Neural cell (in vitro differentiated cells): ENCODE measurements around the gene NACC2. TPM values are rescaled to one million over a fixed set of nuclear protein-coding genes. Genes with fewer than 3 reads are reported as not detected.

Experiments used
- H2AFZ ChIP-seq: fragments of 200-600, 300-800 bp; sonication (generic), shearing (Covaris generic); 2 replicates; pipeline ENCODE4 v1.6.0; 2014; ENCODE audit warnings: low read depth, mild to moderate bottlenecking, antibody characterized with exemption, low read length, moderate library complexity
- H3F3A ChIP-seq: fragments of 200-600 bp; shearing (Covaris generic); 2 replicates; pipeline ENCODE4 v1.6.1; 2016; ENCODE audit warnings: mild to moderate bottlenecking, moderate library complexity, mixed read lengths, antibody characterized with exemption, low read length; ENCODE audit not compliant: insufficient read depth, poor library complexity, severe bottlenecking
- H3K27ac ChIP-seq: fragments of 200-600, 300-800 bp; sonication (generic), shearing (Covaris generic); 2 replicates; pipeline ENCODE4 v1.5.1; 2014; ENCODE audit warnings: mild to moderate bottlenecking, low read length, moderate library complexity
- H3K27me3 ChIP-seq: fragments of 300-800, 200-600 bp; sonication (generic), shearing (Covaris generic); 2 replicates; pipeline ENCODE4 v1.6.0; 2014; ENCODE audit warnings: mild to moderate bottlenecking, low read depth, low read length, moderate library complexity; ENCODE audit not compliant: insufficient read depth
- H3K36me3 ChIP-seq: fragments of 300-800, 200-600 bp; sonication (generic), shearing (Covaris generic); 2 replicates; pipeline ENCODE4 v1.5.1; 2014; ENCODE audit warnings: mild to moderate bottlenecking, antibody characterized with exemption, low read length, moderate library complexity; ENCODE audit not compliant: insufficient read depth
- H3K4me2 ChIP-seq: fragments of 300-800, 200-600 bp; sonication (generic), shearing (Covaris generic); 2 replicates; pipeline ENCODE4 v1.6.0; 2014; ENCODE audit warnings: mild to moderate bottlenecking, low read length
- H3K4me3 ChIP-seq: fragments of 300-800, 200-600 bp; sonication (generic), shearing (Covaris generic); 2 replicates; pipeline ENCODE4 v1.5.1; 2014; ENCODE audit warnings: mild to moderate bottlenecking, low read length, moderate library complexity
- H3K79me2 ChIP-seq: fragments of 200-600 bp; shearing (Covaris generic); replicated peaks from 2 replicates; pipeline ENCODE4 v1.6.0; 2014; ENCODE audit warnings: mild to moderate bottlenecking, low read length, moderate library complexity; ENCODE audit not compliant: insufficient read depth
- H3K9ac ChIP-seq: fragments of 300-800, 200-600 bp; sonication (generic), shearing (Covaris generic); 2 replicates; pipeline ENCODE4 v1.6.1; 2016; ENCODE audit warnings: mild to moderate bottlenecking, low read length, mixed read lengths
- H3K9me2 ChIP-seq: fragments of 200-600 bp; shearing (Covaris generic); 2 replicates; pipeline ENCODE4 v1.6.1; 2016; ENCODE audit warnings: mild to moderate bottlenecking, low read length, mixed read lengths; ENCODE audit not compliant: insufficient read depth
- H3K9me3 ChIP-seq: fragments of 200-600, 300-800 bp; sonication (generic), shearing (Covaris generic); 2 replicates; pipeline ENCODE4 v1.6.1; 2016; ENCODE audit warnings: mild to moderate bottlenecking, mixed run types, low read length, moderate library complexity, mixed read lengths
- H4K20me1 ChIP-seq: fragments of 200-600 bp; shearing (Covaris generic); 2 replicates; pipeline ENCODE4 v1.6.1; 2016; ENCODE audit warnings: mild to moderate bottlenecking, mixed run types; ENCODE audit not compliant: insufficient read depth
- CTCF ChIP-seq: fragments of 450-650 bp; IDR thresholded peaks from 2 replicates; pipeline ENCODE4 v1.5.1; 2014; ENCODE audit warnings: antibody characterized with exemption, mild to moderate bottlenecking, moderate library complexity; ENCODE audit not compliant: poor library complexity, severe bottlenecking
- EP300 ChIP-seq: fragments of 450-650 bp; conservative IDR thresholded peaks from 2 replicates; pipeline ENCODE4 v1.6.1; 2014; ENCODE audit warnings: antibody characterized with exemption, mild to moderate bottlenecking, moderate library complexity; ENCODE audit not compliant: poor library complexity, severe bottlenecking
- EZH2 ChIP-seq: fragments of 200-600, 300-800 bp; shearing (Covaris generic), sonication (generic); IDR thresholded peaks from 2 replicates; pipeline ENCODE4 v1.6.1; 2014; ENCODE audit warnings: antibody characterized with exemption, low read length, borderline replicate concordance, mild to moderate bottlenecking; ENCODE audit not compliant: insufficient read depth, poor library complexity, severe bottlenecking
- POLR2AphosphoS5 ChIP-seq: IDR thresholded peaks from 2 replicates; pipeline ENCODE4 v1.6.1; 2012
- RAD21 ChIP-seq: fragments of 450-650 bp; conservative IDR thresholded peaks from 2 replicates; pipeline ENCODE4 v1.6.1; 2014; ENCODE audit warnings: antibody characterized with exemption, mild to moderate bottlenecking, moderate library complexity
- REST ChIP-seq: IDR thresholded peaks from 2 replicates; pipeline ENCODE4 v1.6.1; 2012; ENCODE audit warnings: borderline replicate concordance
- polyA plus RNA-seq: library from polyadenylated mRNA; depleted of rRNA; stranded (reverse); fragments of >200 nt; gene quantifications from 2 replicates; pipeline ENCODE4 v1.2.3, GENCODE V29; 2014

Gene NACC2
- polyA plus RNA-seq, 1 donor from 2014 or later: 1.7 TPM

DNA sequence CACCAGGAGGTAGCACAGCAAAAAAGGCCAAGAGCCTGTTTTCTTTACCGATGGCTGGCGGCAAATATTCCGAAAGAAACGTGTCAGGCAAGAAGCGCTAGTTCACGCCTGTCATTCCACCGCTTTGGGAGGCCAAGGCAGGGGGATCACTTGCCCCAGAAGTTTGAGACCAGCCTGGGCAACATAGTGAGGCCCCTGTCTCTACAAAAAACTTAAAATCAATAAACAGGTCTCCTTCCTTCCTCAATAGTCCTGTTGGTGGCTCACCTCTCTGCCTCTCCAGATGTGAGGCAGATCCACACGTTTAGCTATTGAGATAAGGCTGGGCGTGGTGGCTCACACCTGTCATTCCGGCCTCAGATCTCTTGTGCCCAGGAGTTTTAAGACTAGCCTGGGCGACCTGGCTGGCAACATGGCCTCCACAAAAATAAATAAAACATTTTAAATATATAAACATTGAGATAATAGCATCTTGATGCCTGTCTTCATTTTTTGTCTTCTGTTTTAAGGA lies 24.8 kb upstream of the NACC2 start:
- Histone ChIP-seq H3K4me3 (peak overlapping the region; percentile 90), H3K9ac (peak overlapping the region; percentile 90), H3F3A (no peaks in the 10 kb centered on the region), H3K4me2 (peak overlapping the region; percentile 42), H3K27me3 (no peaks in the 10 kb centered on the region), H4K20me1 (no peaks in the 10 kb centered on the region), H3K79me2 (no peaks in the 10 kb centered on the region), H3K9me3 (no peaks in the 10 kb centered on the region), H3K36me3 (no peaks in the 10 kb centered on the region), H2AFZ (no peak overlapping the region), H3K9me2 (no peaks in the 10 kb centered on the region), H3K27ac (peak overlapping the region; percentile 80)
- TF ChIP-seq EP300: no peak
- no peak for TF ChIP-seq EZH2
- TF ChIP-seq RAD21: no peak

- H3K4me3 ChIP-seq: peak overlapping the region; percentile 90
- peak overlapping the region; percentile 80 for H3K27ac ChIP-seq
- no peaks in the 10 kb centered on the region for H3F3A ChIP-seq
- no peaks in the 10 kb centered on the region for H3K9me3 ChIP-seq
- no peaks in the 10 kb centered on the region for H3K27me3 ChIP-seq
- H3K9ac ChIP-seq: peak overlapping the region; percentile 90
- TF ChIP-seq POLR2AphosphoS5 (no peak), RAD21 (no peak), REST (peak; percentile 75), CTCF (no peak), EP300 (no peak)
- H3K4me2 ChIP-seq: peak overlapping the region; percentile 42
- H3K9me2 ChIP-seq: no peaks in the 10 kb centered on the region
- H4K20me1 ChIP-seq: no peaks in the 10 kb centered on the region
- no peaks in the 10 kb centered on the region for H3K36me3 ChIP-seq
- H2AFZ ChIP-seq: peak overlapping the region; percentile 21
- no peaks in the 10 kb centered on the region for H3K79me2 ChIP-seq
Measured at GRCh38 chr9:136119061-136119882, 24.2 kb upstream of the NACC2 start.
